Iris pigment epithelial cell (primary cell): Measurements from ENCODE around the gene CC2D2A.

Experiments
- DNase-seq: peaks from one replicate; pipeline ENCODE4 v3.0.0-alpha.2; 2011; ENCODE audit warnings: low read depth

Gene CC2D2A

GRCh38 chr4:15469402-15470127, at the start of gene CC2D2A:
TSS of gene CC2D2A (plus strand) at chr4:15469882. CDS start at chr4:15475933, 6,051 bp downstream.
- DNase-seq: peak; percentile 76

GRCh38 chr4:15420642-15421041, 49.0 kb upstream of the CC2D2A start:
- DNase-seq: peak; percentile 85

GRCh38 chr4:15423285-15423711, 46.4 kb upstream of the CC2D2A start:
- DNase-seq: no peak

- DNase-seq: no peak
These were observed 44.2 kb upstream of the CC2D2A start for GRCh38 chr4:15425520-15425919.

GRCh38 chr4:15427161-15427560, 42.5 kb upstream of the CC2D2A start:
- DNase-seq: no peak

- DNase-seq: no peak
These were observed 42.0 kb upstream of the CC2D2A start, which contains the start of gene C1QTNF7 for GRCh38 chr4:15427701-15428100. TSS of gene C1QTNF7 (plus strand) at chr4:15428033. CDS start at chr4:15435744, 7,711 bp downstream.

- DNase-seq: no peak
These were observed 41.1 kb upstream of the CC2D2A start for GRCh38 chr4:15428611-15429010.

GRCh38 chr4:15434091-15434490, 35.6 kb upstream of the CC2D2A start:
- DNase-seq: no peak

GRCh38 chr4:15434676-15435075, 35.0 kb upstream of the CC2D2A start:
- DNase-seq: no peak

GRCh38 chr4:15436513-15436912, 33.2 kb upstream of the CC2D2A start:
- DNase-seq: peak; percentile 82

GRCh38 chr4:15438939-15439524, 30.6 kb upstream of the CC2D2A start:
- DNase-seq: peak; percentile 67

- no peak for DNase-seq
These were observed 26.1 kb upstream of the CC2D2A start for GRCh38 chr4:15443371-15444160.

- no peak for DNase-seq
These were observed 25.4 kb upstream of the CC2D2A start for GRCh38 chr4:15444276-15444675.

GRCh38 chr4:15444879-15445547, 24.7 kb upstream of the CC2D2A start:
- DNase-seq: no peak

GRCh38 chr4:15451181-15451865, 18.4 kb upstream of the CC2D2A start:
- peak; percentile 65 for DNase-seq

- peak; percentile 96 for DNase-seq
These were observed 17.6 kb upstream of the CC2D2A start for GRCh38 chr4:15451866-15452765.

- peak; percentile 92 for DNase-seq
These were observed 14.4 kb upstream of the CC2D2A start for GRCh38 chr4:15455290-15455689.

GRCh38 chr4:15457406-15458201, 12.1 kb upstream of the CC2D2A start:
- peak; percentile 70 for DNase-seq

GRCh38 chr4:15458616-15459015, 11.1 kb upstream of the CC2D2A start:
- no peak for DNase-seq

- DNase-seq: no peak
These were observed 10.0 kb upstream of the CC2D2A start for GRCh38 chr4:15459706-15460105.
